Measurements from ENCODE around the gene CYP4A22.
"Not testable (repeated sequence)": the region's sequence is repeated elsewhere in the genome, so short reads cannot be mapped to it uniquely, and the experiment has no call there.

Gene CYP4A22

GRCh38 chr1:47186267-47187185 is 49.3 kb downstream of the CYP4A22 start:
- no peak for DNase-seq

- no peak for DNase-seq
Observed at GRCh38 chr1:47187231-47187925, 50.1 kb downstream of the CYP4A22 start.

DNA sequence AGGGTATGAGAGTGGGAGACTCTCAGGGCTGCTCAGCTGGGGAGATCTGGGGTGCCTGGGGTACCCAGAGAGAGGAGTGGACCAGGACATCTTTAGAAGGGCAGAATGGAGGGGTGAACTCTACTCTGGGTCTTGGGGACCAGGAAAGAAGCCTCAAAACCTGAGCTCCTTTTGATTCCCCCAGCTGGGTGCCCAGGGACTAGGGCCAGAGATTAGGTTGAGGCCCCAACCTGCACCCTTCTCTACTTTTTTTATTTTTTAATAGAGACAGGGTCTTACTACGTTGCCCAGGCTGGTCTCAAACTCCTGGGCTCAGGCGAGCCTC is 50.6 kb downstream of the CYP4A22 start:
- no peak for DNase-seq

GRCh38 chr1:47188791-47189785 is 51.8 kb downstream of the CYP4A22 start:
- no peak for DNase-seq

- DNase-seq = peak; percentile 47
Observed at GRCh38 chr1:47189844-47190508, 52.7 kb downstream of the CYP4A22 start, which contains the start of gene PDZK1IP1. PDZK1IP1 (minus strand) TSS chr1:47190036; CDS start chr1:47189932, 104 bp downstream.

- DNase-seq = no peak
Observed at GRCh38 chr1:47190509-47190855, 53.2 kb downstream of the CYP4A22 start.

- DNase-seq = no peak
Observed at GRCh38 chr1:47190857-47191256, 53.6 kb downstream of the CYP4A22 start.

DNA sequence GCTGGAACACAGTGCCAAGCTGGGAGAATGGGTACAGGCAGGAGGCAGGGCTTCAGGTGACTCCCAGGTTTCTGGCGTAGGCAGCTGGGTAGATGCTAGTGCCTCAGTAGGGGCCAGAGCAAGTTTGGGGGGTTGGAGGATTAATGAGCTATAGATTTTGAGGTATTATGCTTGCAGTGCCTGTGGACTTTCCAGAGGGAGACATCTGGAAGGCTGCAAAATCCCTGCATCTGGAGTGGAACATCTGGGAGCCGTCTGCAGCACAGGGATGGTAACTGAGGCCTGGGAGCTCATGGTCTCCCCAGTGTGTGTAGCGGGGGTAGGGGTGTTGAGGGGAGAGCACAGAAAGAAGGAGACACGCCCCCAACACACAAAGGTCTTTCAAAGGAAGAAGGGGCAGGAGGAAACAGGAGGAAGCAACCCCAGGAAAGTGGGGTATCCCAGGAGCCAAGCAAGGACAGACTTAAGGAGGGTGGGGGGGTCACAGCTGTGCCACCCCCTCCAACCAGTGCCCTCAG is 54.8 kb downstream of the CYP4A22 start:
- no peak for DNase-seq

GRCh38 chr1:47192458-47193384 is 55.5 kb downstream of the CYP4A22 start:
- DNase-seq = peak; percentile 80

GRCh38 chr1:47193496-47193895 is 56.3 kb downstream of the CYP4A22 start:
- DNase-seq = not testable (repeated sequence)

DNA sequence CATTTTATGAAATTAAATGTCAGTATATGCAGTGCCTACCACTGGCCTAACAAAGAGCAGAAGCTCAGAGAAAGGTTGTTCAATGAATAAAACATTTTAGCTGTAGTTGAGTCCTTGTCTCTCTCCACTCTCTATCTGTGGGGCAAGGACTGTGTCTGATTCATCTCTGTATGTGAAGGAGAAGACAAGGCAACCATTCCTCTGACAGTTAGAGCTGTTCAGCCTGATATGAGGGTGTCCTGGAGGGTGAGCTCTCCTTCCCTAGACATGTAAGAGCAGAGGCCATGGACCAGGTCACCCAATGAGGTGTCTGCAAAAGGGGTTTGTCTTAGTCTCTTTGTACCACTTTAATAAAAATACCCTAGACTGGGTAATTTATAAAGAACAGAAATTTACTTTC is 57.1 kb downstream of the CYP4A22 start:
- no peak for DNase-seq

DNA sequence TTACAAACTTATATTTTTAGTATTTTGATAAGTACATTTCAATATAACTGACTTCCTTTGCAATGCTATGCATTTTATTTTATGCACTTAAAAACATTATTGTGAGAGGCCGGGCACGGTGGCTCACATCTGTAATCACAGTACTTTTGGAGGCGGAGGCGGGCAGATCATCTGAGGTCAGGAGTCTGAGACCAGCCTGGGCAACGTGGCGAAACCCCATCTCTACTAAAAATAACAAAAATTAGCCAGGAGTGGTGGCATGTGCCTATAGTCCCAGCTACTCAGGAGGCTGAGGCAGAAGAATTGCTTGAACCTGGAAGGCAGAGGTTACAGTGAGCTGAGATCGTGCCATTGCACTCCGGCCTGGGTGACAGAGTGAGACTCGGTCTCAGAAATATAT is 58.7 kb downstream of the CYP4A22 start:
- DNase-seq = not testable (repeated sequence)

DNA sequence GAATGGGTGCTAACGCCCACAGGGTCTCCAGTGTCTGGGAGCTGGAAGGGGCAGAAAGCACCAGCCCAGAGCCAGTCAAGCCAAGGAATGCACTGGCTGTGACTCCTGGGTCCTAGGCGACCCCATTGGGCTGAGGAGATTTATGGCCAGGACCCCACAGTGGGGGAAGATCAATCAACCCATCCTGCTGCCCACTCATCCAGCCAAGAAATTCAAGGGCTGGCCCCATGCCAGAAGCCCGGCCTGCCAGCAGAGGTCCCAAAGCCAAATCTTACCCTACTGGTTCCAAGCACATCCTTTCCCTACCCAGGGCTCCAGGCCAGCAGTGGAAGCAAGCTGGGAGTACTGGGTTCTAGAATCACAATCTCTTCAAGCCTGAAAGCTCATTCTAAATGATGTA is 59.4 kb downstream of the CYP4A22 start:
- DNase-seq = no peak

DNA sequence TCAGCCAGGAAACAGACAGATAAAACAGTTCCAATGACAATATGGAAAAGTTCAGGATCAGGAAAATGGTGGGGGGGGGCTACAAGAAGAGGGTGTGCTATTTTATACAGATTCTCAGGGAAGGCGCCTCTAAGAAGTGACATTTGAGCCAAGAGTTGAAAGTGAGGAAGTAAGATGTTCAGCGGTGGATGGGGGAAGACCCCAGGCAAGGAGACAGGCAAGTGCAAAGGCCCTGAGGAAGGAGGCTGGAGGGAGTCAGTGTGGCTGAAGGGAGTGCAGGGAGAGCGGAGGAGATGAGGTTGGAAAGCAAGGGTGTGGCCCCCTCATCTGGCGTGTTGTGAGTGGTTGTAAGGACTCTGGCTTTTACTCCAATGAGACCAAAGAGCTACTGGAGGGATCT is 61.0 kb downstream of the CYP4A22 start:
- no peak for DNase-seq

Data from right forelimb (tissue), 1 donor.